SK-N-SH (cell line): ENCODE data around the gene NR0B2. TPM values are rescaled to one million over a fixed set of nuclear protein-coding genes. Genes with fewer than 3 reads are reported as not detected.

Experiments used
- CTCF ChIA-PET: fragments of 300-600, 350-600 bp; formaldehyde crosslinking; extraction: SDS; loops from one replicate; lab custom pipeline; 2021; lab: Yijun Ruan, JAX
- POLR2A ChIA-PET: fragments of 350-600 bp; sonication (Branson Sonifier 250); formaldehyde crosslinking; extraction: SDS; loops from one replicate; lab custom pipeline; 2020; ENCODE audit warnings: antibody characterized with exemption, inconsistent platforms; lab: Yijun Ruan, JAX
- DNase-seq: peaks from one replicate; pipeline ENCODE4 v3.0.0; 2012
- H2AFZ ChIP-seq: fragments of 200-600 bp; sonication (generic); 2 replicates; pipeline ENCODE4 v1.8.1; 2016; ENCODE audit warnings: antibody characterized with exemption, mild to moderate bottlenecking, low read depth
- H3F3A ChIP-seq: fragments of 200-600 bp; sonication (generic); replicated peaks from 2 replicates; pipeline ENCODE3; 2016; ENCODE audit warnings: antibody characterized with exemption, mild to moderate bottlenecking; ENCODE audit not compliant: insufficient read depth
- H3K27ac ChIP-seq, 2 experiments: fragments of 200-500 bp in 1 of 2; fragments of 200-600 bp in 1 of 2; sonication (Bioruptor generic) in 1 of 2; sonication (generic), shearing (Covaris generic) in 1 of 2; 2 replicates each; pipeline versions ENCODE4 v1.5.1 to v1.6.1; 2014 to 2016; ENCODE audit warnings: low read depth in 2 of 2, inconsistent platforms in 1 of 2, low read length in 1 of 2, mild to moderate bottlenecking in 1 of 2, mixed read lengths in 1 of 2
- H3K27me3 ChIP-seq: fragments of 200-600 bp; sonication (generic), shearing (Covaris generic); 2 replicates; pipeline ENCODE4 v1.6.1; 2016; ENCODE audit warnings: mixed run types; ENCODE audit not compliant: insufficient read depth
- H3K36me3 ChIP-seq, 2 experiments: fragments of 200-500 bp in 1 of 2; fragments of 200-600 bp in 1 of 2; sonication (Bioruptor generic) in 1 of 2; sonication (generic) in 1 of 2; replicated peaks in 1 of 2; 2 replicates each; pipeline versions ENCODE3 to v1.5.1; 2014 to 2016; ENCODE audit warnings: low read length in 1 of 2, mild to moderate bottlenecking in 1 of 2; ENCODE audit not compliant: insufficient read depth in 2 of 2, control insufficient read depth in 1 of 2
- H3K4me1 ChIP-seq, 2 experiments: fragments of 200-500 bp in 1 of 2; fragments of 200-600 bp in 1 of 2; sonication (Bioruptor generic) in 1 of 2; sonication (generic), shearing (Covaris generic) in 1 of 2; 2 replicates each; pipeline versions ENCODE4 v1.5.1 to v1.6.1; 2014 to 2016; ENCODE audit warnings: low read depth in 1 of 2, low read length in 1 of 2, mixed run types in 1 of 2; ENCODE audit not compliant: insufficient read depth in 2 of 2, control insufficient read depth in 1 of 2
- H3K4me2 ChIP-seq: fragments of 200-600 bp; sonication (generic), shearing (Covaris generic); 2 replicates; pipeline ENCODE4 v1.6.1; 2017; ENCODE audit warnings: mixed run types
- H3K4me3 ChIP-seq, 2 experiments: fragments of 200-500 bp in 1 of 2; fragments of 200-600 bp in 1 of 2; sonication (Bioruptor generic) in 1 of 2; sonication (generic), shearing (Covaris generic) in 1 of 2; 2 replicates each; pipeline versions ENCODE4 v1.5.1 to v1.8.1; 2014 to 2016; ENCODE audit warnings: low read depth in 2 of 2, inconsistent platforms in 1 of 2, low read length in 1 of 2, mild to moderate bottlenecking in 1 of 2, mixed read lengths in 1 of 2, moderate library complexity in 1 of 2
- H3K79me2 ChIP-seq: fragments of 200-600 bp; sonication (generic); 2 replicates; pipeline ENCODE4 v1.8.1; 2017; ENCODE audit warnings: mild to moderate bottlenecking; ENCODE audit not compliant: insufficient read depth
- H3K9ac ChIP-seq: fragments of 200-600 bp; sonication (generic); 2 replicates; pipeline ENCODE4 v1.6.1; 2017; ENCODE audit warnings: mixed run types
- H3K9me2 ChIP-seq: fragments of 200-600 bp; sonication (generic); 2 replicates; pipeline ENCODE4 v1.6.1; 2017; ENCODE audit warnings: mixed run types
- H3K9me3 ChIP-seq: fragments of 200-600 bp; sonication (generic); 2 replicates; pipeline ENCODE4 v1.6.1; 2017; ENCODE audit warnings: mixed run types, mild to moderate bottlenecking, moderate library complexity
- H4K20me1 ChIP-seq: fragments of 200-600 bp; sonication (generic); 2 replicates; pipeline ENCODE4 v1.6.1; 2017; ENCODE audit warnings: mild to moderate bottlenecking, mixed run types; ENCODE audit not compliant: insufficient read depth
- CTCF ChIP-seq: fragments of 200-600 bp; sonication (generic); IDR thresholded peaks from 2 replicates; pipeline ENCODE4 v1.6.1; 2017; ENCODE audit warnings: antibody characterized with exemption, mild to moderate bottlenecking, moderate library complexity
- ELF1 ChIP-seq: IDR thresholded peaks from 2 replicates; pipeline ENCODE4 v1.4.0; 2012
- EP300 ChIP-seq, 2 experiments: IDR thresholded peaks; 2 replicates each; pipeline versions ENCODE4 v1.4.0 to v1.6.1; 2012; ENCODE audit warnings: borderline replicate concordance in 1 of 2, low read depth in 1 of 2, low read length in 1 of 2
- EZH2phosphoT487 ChIP-seq: fragments of 200-600 bp; sonication (generic); IDR thresholded peaks from 2 replicates; pipeline ENCODE4 v1.6.1; 2017; ENCODE audit warnings: low read depth, mixed run types, mild to moderate bottlenecking, antibody characterized with exemption, moderate library complexity, borderline replicate concordance
- FOSL2 ChIP-seq: IDR thresholded peaks from 2 replicates; pipeline ENCODE4 v1.4.0; 2012; ENCODE audit warnings: low read depth, mild to moderate bottlenecking, moderate library complexity, borderline replicate concordance
- GATA2 ChIP-seq: sonication (generic); formaldehyde crosslinking; IDR thresholded peaks from 2 replicates; pipeline ENCODE4 v1.5.0; 2020; ENCODE audit warnings: mild to moderate bottlenecking, missing genetic modification reagents
- JUND ChIP-seq: IDR thresholded peaks from 2 replicates; pipeline ENCODE4 v1.4.0; 2012
- MAX ChIP-seq: IDR thresholded peaks from 2 replicates; pipeline ENCODE4 v1.4.0; 2012; ENCODE audit warnings: low read depth
- MEF2A ChIP-seq: IDR thresholded peaks from 2 replicates; pipeline ENCODE4 v1.4.0; 2012; ENCODE audit warnings: low read depth, borderline replicate concordance
- NFIC ChIP-seq: IDR thresholded peaks from 2 replicates; pipeline ENCODE4 v1.4.0; 2012; ENCODE audit warnings: borderline replicate concordance
- PBX3 ChIP-seq: IDR thresholded peaks from 2 replicates; pipeline ENCODE4; 2012
- POLR2AphosphoS5 ChIP-seq: IDR thresholded peaks from 2 replicates; pipeline ENCODE4 v1.6.1; 2012; ENCODE audit warnings: low read depth, low read length
- RAD21 ChIP-seq: IDR thresholded peaks from 2 replicates; pipeline ENCODE4 v1.6.1; 2012; ENCODE audit warnings: mild to moderate bottlenecking, low read length
- RCOR1 ChIP-seq: fragments of 150-350 bp; IDR thresholded peaks from 2 replicates; pipeline ENCODE4 v1.6.1; 2017; ENCODE audit warnings: antibody characterized with exemption, low read length
- RXRA ChIP-seq: IDR thresholded peaks from 2 replicates; pipeline ENCODE4 v1.4.0; 2012; ENCODE audit warnings: low read depth, mild to moderate bottlenecking, borderline replicate concordance
- SIN3A ChIP-seq: IDR thresholded peaks from 2 replicates; pipeline ENCODE4 v1.6.1; 2012; ENCODE audit warnings: low read depth, mild to moderate bottlenecking, low read length, moderate library complexity, borderline replicate concordance
- SMC3 ChIP-seq: IDR thresholded peaks from 2 replicates; pipeline ENCODE4 v1.6.1; 2012; ENCODE audit warnings: low read depth, low read length, improper control_type of control experiment
- TCF12 ChIP-seq: IDR thresholded peaks from 2 replicates; pipeline ENCODE4 v1.4.0; 2012
- USF1 ChIP-seq: IDR thresholded peaks from 2 replicates; pipeline ENCODE4 v1.4.0; 2012; ENCODE audit warnings: low read depth, borderline replicate concordance
- ZBTB33 ChIP-seq: IDR thresholded peaks from 2 replicates; pipeline ENCODE4 v1.4.0; 2012; ENCODE audit warnings: low read depth, borderline replicate concordance
- WGBS: methylation state at CpG from one replicate; pipeline ENCODE4 v1.1.6; 2017; ENCODE audit warnings: low lambda C conversion rate; 5-methylcytosine and 5-hydroxymethylcytosine counted together
- polyA plus RNA-seq, 3 experiments: library from polyadenylated mRNA; depleted of rRNA; stranded (reverse); fragments of >200 nt; gene quantifications; 2 replicates each; pipeline ENCODE4 v1.2.3, GENCODE V29; 2012

The NR0B2 gene
- polyA plus RNA-seq, 1 of the 3 experiments (the other 2 are of a cell fraction) = not detected

- 29% methylated on average over 7 of the region's 7 CpGs for WGBS
- no peak overlapping the region for H3K9ac ChIP-seq
- H3K4me3 ChIP-seq = peak overlapping the region; percentile 69 to 80
- H3F3A ChIP-seq = no peaks in the 10 kb centered on the region
- H3K4me1 ChIP-seq = peaks cover 13 to 16% of the 10 kb centered on the region in 2 experiments; a peak in 1 of 4 replicates
- peaks cover 37% of the 10 kb centered on the region for H3K79me2 ChIP-seq
- H4K20me1 ChIP-seq = peaks cover 10% of the 10 kb centered on the region; the same call in 1 of the 2 replicates
- no peak for DNase-seq
- CTCF ChIA-PET = no interaction called here
- H3K36me3 ChIP-seq = peaks cover 11 to 17% of the 10 kb centered on the region in 2 experiments
- POLR2A ChIA-PET = interaction anchor here (1.3 to 1.4 kb wide), 2 partner anchors 21 to 31 kb away, joined by 4 to 7 read pairs; partner anchors contain the start of genes GPATCH3 and GPN2
- H3K27ac ChIP-seq = peak overlapping the region; percentile 53 to 78; a peak in 3 of 4 replicates
- peak overlapping the region; percentile 92 for H2AFZ ChIP-seq
- TF ChIP-seq POLR2AphosphoS5 = no peak
- no peak for TF ChIP-seq PBX3
- peak in 1 of 2 experiments; percentile 74; a peak in 2 of 4 replicates for TF ChIP-seq EP300 (IDR thresholded peaks at IDR 0.05; ENCODE audit: borderline replicate concordance in 1 of 2, low read depth in 1 of 2, low read length in 1 of 2)
- no peak for TF ChIP-seq RXRA
- no peak for TF ChIP-seq JUND
- no peak for TF ChIP-seq ELF1
- TF ChIP-seq, all 33 proteins: peak for 1
- Histone ChIP-seq H3K27me3 (no peaks in the 10 kb centered on the region), H3K4me2 (peak overlapping the region; percentile 54), H3K9me2 (no peaks in the 10 kb centered on the region), H3K9me3 (no peaks in the 10 kb centered on the region)
These were observed 7.4 kb upstream of the NR0B2 start for GRCh38 chr1:26921126-26921539.

GRCh38 chr1:26915204-26915842 lies 1.5 kb upstream of the NR0B2 start:
- TF ChIP-seq CTCF (no peak), GATA2 (CRISPR knock-in tag) (no peak), SMC3 (no peak), USF1 (no peak), ZBTB33 (no peak), EZH2phosphoT487 (no peak), RCOR1 (no peak), RAD21 (no peak), TCF12 (no peak), MAX (no peak), EP300 (IDR thresholded peaks at IDR 0.05; ENCODE audit: borderline replicate concordance in 1 of 2, low read depth in 1 of 2, low read length in 1 of 2) (no peak), MEF2A (no peak), JUND (no peak), NFIC (no peak), FOSL2 (no peak), SIN3A (no peak)
- TF ChIP-seq, all 33 proteins: peak for 0
- no peaks in the 10 kb centered on the region for H3K9me3 ChIP-seq
- no peak for DNase-seq
- WGBS = 55% methylated on average over 2 of the region's 5 CpGs
- H3K27me3 ChIP-seq = no peaks in the 10 kb centered on the region; the same call in 1 of the 2 replicates
- POLR2A ChIA-PET = no interaction called here
- H3K4me3 ChIP-seq = no peak overlapping the region
- H3K9ac ChIP-seq = no peak overlapping the region
- H3K4me2 ChIP-seq = no peak overlapping the region
- H3K36me3 ChIP-seq = no peaks in the 10 kb centered on the region
- H3F3A ChIP-seq = no peaks in the 10 kb centered on the region
- peaks cover 0 to 8% of the 10 kb centered on the region in 2 experiments; a peak in 1 of 4 replicates for H3K4me1 ChIP-seq
- CTCF ChIA-PET = no interaction called here
- no peaks in the 10 kb centered on the region for H3K9me2 ChIP-seq
- H3K79me2 ChIP-seq = no peaks in the 10 kb centered on the region
- H4K20me1 ChIP-seq = no peaks in the 10 kb centered on the region
- no peak overlapping the region for H3K27ac ChIP-seq
- no peak overlapping the region for H2AFZ ChIP-seq
